Immature natural killer cell (primary cell): ENCODE measurements around the gene AADACL3. TPM values are rescaled to one million over a fixed set of nuclear protein-coding genes. Genes with fewer than 3 reads are reported as not detected.

Experiments
- polyA plus RNA-seq, 3 donors: library from polyadenylated mRNA; unstranded; fragments of 300-500 nt; fragmentation: Illumina TruSeq; gene quantifications; one replicate each; pipeline ENCODE4 v1.2.3, GENCODE V29; 2021

The AADACL3 gene
- polyA plus RNA-seq, 3 donors from 2014 or later, result not detected

Other genes with a start within 250 kb of the AADACL3 start
- gene DHRS3, start 97.9 kb upstream of the AADACL3 start, polyA plus RNA-seq, result 100 to 1,000 TPM in 1 of 3 donors, 10 to 100 TPM in 2; 70.3 to 116 (median 74.3) TPM
- not detected for gene AADACL4, start 72.0 kb upstream of the AADACL3 start, polyA plus RNA-seq
- not detected for gene CFAP107, start 30.1 kb downstream of the AADACL3 start, polyA plus RNA-seq
- not detected for gene PRAMEF12, start 57.6 kb downstream of the AADACL3 start, polyA plus RNA-seq
- not detected for gene PRAMEF1, start 75.3 kb downstream of the AADACL3 start, polyA plus RNA-seq
- not detected for gene PRAMEF11, start 115.3 kb downstream of the AADACL3 start, polyA plus RNA-seq
- gene HNRNPCL1, start 132.6 kb downstream of the AADACL3 start, polyA plus RNA-seq, result not detected
- gene PRAMEF2, start 141.0 kb downstream of the AADACL3 start, polyA plus RNA-seq, result not detected
- gene PRAMEF4, start 170.1 kb downstream of the AADACL3 start, polyA plus RNA-seq, result not detected
- gene PRAMEF10, start 182.2 kb downstream of the AADACL3 start, polyA plus RNA-seq, result not detected
- not detected for gene PRAMEF7, start 200.5 kb downstream of the AADACL3 start, polyA plus RNA-seq
- gene PRAMEF6, start 231.5 kb downstream of the AADACL3 start, polyA plus RNA-seq, result not detected